RPMI7951 (cell line): ENCODE measurements around the gene TNFSF11. TPM values are rescaled to one million over a fixed set of nuclear protein-coding genes. Genes with fewer than 3 reads are reported as not detected.

Experiments
- DNase-seq: peaks from one replicate; pipeline ENCODE4 v3.0.0-alpha.2; 2012; ENCODE audit warnings: low read depth
- total RNA-seq: library from RNA; depleted of rRNA; stranded (reverse); fragments of >200 nt; shearing (Covaris generic); gene quantifications from 2 replicates; pipeline ENCODE4 v1.2.3, GENCODE V29; 2014; rRNA removed

The TNFSF11 gene, protein sequence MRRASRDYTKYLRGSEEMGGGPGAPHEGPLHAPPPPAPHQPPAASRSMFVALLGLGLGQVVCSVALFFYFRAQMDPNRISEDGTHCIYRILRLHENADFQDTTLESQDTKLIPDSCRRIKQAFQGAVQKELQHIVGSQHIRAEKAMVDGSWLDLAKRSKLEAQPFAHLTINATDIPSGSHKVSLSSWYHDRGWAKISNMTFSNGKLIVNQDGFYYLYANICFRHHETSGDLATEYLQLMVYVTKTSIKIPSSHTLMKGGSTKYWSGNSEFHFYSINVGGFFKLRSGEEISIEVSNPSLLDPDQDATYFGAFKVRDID
- 0.10 TPM in 1 of 2 replicates, not detected in the other for total RNA-seq

- DNase-seq, result no peak
Measured at GRCh38 chr13:42574011-42574410, at the start of gene TNFSF11. Gene TNFSF11, plus strand, starts transcription at chr13:42574152. Its CDS starts 152 bp downstream, at chr13:42574304.

DNA sequence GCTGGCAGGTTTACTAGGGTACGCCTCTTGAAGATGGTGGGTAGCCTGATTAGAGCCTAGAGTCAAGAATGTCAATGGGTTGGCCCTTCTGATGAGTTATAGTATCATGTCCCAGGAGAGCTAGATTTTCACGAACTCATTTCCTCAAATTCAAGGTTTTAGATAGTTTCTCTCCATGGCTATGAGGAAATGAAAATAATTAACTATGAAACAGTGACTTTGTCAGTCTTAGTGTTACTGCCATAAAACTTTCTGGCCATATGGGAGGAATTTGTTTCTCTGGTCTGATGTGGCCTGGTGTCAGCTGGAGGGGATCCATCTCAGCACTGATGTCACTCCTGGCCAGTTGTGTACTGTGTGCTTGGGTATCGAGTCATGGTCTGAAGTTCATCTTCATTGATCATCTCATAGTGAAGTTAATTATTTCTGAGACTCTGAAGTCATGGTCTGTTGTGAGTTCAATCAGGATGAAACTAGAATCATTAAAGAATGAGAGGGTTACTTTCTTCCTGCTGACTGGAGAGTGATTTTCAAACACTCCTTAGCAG, 49.4 kb upstream of the TNFSF11 start:
- peak; percentile 11 for DNase-seq

DNA sequence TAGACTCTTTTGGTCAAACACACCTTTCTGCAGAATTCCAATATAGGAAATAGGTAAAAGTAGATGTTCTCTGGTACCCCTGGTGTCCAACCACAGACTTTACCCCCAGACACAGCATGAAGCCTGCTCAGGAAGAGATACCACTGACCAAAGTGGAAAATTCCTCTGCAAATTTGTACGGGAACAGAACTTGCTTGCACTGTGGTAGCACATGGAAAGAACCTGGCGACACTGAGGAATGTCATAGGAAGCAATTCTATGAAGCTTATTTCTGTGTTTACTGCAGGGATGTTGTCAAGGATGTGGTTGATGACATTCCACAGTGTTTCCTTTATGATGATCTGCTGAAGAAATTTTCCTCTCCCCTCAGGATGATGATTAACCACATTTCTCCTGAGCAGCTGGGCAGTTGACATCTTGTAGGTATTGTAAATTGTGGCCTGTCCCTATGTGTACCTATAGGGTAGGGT, 48.9 kb upstream of the TNFSF11 start:
- peak; percentile 77 for DNase-seq

DNA sequence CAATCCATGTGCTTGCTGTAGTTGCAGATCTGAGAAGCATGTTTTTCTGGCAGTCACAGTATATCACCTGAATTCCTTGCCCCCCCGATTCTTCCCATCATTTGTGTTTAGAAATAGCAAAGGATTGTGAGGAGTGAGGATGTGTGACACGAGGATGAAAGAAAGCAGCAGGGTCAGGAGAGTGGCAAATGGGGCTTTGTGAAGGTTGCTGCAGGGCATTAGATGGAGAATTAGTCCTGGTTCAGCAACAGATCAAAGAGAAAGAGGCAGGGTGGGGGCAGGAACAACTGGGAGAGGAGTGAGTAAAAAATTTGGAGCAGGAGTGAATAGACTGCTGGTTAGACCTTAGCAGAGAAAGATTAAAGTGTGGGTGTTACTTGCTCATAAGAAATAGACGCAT, 47.7 kb upstream of the TNFSF11 start:
- DNase-seq, result peak; percentile 37

DNA sequence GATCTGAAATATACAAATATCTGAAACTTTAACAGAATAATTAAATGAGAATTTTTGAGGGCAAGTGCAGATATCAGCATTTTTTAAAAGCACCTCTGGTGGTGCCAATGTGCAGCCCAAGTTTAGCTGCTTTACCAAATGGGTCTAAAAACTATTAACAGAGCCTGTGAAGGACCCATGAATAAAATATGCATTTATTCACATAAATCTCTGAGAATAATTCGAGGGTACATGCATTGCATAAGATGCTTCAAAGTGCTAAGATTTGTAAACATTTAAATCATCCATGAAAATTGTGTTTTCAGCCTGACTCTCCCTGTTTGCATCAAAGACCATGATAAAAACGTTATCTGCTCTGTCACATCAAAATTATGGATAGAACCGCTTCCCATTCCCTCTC, 47.1 kb upstream of the TNFSF11 start:
- DNase-seq, result no peak

DNA sequence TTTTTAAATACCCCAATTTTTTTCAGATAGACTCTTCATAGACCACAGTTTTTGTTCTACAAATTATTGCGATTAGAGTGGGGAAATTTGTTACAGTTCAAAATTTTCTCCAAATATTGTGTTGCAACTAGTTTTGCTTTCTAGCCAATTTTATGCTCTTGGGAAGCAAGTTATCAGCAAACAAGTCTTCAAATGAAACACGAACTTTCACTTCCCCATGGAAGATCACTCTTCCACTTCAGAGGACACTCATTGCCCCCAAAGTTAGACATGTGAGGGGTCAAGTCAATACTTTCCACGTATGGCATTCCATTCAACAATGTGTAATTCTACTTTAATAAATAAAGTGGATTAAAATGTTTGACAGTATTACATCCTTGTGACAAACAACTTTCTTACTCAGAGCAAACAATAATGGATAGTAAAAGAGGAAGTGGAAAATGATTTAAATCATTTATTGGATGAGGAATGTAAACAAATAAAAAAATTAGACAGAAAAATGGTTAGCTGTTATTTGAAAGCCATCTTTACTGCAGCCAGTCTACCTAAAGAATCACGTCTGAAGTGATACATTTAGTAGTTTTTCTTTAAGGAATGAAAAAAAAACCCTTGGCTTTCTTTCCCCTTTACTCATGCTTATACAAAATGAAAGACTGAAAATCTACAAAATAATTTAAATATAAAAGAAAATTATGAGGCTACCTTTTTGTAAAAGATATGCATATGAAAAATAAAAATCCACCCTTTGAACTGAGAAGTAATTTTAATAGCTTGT, 41.2 kb upstream of the TNFSF11 start:
- no peak for DNase-seq

- DNase-seq, result no peak
Measured at GRCh38 chr13:42533336-42533591, 40.7 kb upstream of the TNFSF11 start.

GRCh38 chr13:42534785-42535184, 39.2 kb upstream of the TNFSF11 start:
- DNase-seq, result no peak

GRCh38 chr13:42538996-42539395, 35.0 kb upstream of the TNFSF11 start:
- no peak for DNase-seq

GRCh38 chr13:42539670-42540069, 34.3 kb upstream of the TNFSF11 start:
- peak; percentile 53 for DNase-seq

GRCh38 chr13:42543215-42543797, 30.6 kb upstream of the TNFSF11 start:
- no peak for DNase-seq

DNA sequence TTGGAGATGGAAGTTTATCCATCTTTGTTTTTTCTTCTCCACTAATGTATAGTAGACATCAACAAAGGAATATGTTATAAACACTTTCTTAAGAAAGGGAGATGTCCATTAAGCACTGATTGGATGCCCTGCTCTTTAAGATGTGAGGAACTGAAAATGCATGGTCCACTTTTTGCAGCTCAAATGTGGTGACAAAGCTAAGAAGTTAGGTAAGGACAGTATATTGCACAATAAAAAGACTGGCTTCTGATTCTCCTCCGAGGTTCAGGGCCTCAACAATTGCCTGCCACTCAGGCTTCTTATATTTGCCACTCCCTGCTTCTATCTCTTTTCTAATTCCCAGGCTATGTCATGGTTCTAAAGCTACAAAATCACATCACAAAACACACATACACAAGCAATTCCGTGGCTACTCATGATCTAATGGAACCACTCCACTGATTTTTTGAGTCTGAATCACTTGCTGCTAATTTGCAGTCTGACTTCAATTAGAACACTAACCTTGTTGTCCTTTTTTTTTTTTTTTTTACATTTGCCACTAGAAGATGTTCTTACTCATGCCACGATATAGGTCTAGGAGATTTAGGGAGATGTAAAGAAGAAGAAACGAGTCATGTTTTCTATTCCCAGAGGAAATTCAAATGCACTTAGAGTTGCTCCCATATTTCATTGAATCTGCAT, 29.6 kb upstream of the TNFSF11 start:
- no peak for DNase-seq

GRCh38 chr13:42545842-42546241, 28.1 kb upstream of the TNFSF11 start:
- DNase-seq, result no peak

- no peak for DNase-seq
Measured at GRCh38 chr13:42547612-42548011, 26.3 kb upstream of the TNFSF11 start.

- peak; percentile 56 for DNase-seq
Measured at GRCh38 chr13:42548731-42549551, 25.0 kb upstream of the TNFSF11 start.

DNA sequence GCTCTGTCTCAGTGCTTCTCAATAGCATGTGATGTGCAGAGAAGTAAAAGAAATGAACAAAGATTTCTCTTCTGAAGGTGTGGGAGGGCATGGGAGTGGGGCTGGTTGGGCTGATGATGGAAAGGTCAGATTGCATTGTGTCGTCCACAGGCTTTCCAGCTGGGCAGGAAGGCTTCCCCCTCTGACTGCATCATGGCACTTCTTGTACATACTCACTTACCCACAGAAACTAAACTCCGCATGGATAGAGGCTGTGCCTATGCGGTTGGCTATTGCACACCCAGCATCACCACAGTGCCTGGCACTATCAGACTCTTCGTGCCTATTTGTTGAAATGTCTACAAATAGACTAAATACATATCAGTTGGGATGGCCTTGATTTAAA, 24.4 kb upstream of the TNFSF11 start:
- DNase-seq, result no peak

GRCh38 chr13:42551611-42552010, 22.3 kb upstream of the TNFSF11 start:
- DNase-seq, result no peak

GRCh38 chr13:42553098-42554046, 20.6 kb upstream of the TNFSF11 start:
- DNase-seq, result peak; percentile 24

- no peak for DNase-seq
Measured at GRCh38 chr13:42559057-42559456, 14.9 kb upstream of the TNFSF11 start.
